NCI-H774 (cell line): ENCODE results near the gene NRF1.
A peak's percentile ranks its signal among the peaks of the same experiment; 100 is the strongest.
"Not testable (repeated sequence)": the region's sequence is repeated elsewhere in the genome, so short reads cannot be mapped to it uniquely, and the experiment has no call there.

ENCODE experiments used
- DNase-seq: peaks from one replicate; lab custom pipeline; 2025; lab: John Stamatoyannopoulos, UW

Gene NRF1

GRCh38 chr7:129649128-129649690 is 37.7 kb downstream of the NRF1 start:
- DNase-seq, result no peak

- DNase-seq, result no peak
Observed at GRCh38 chr7:129650056-129650758, 38.7 kb downstream of the NRF1 start.

GRCh38 chr7:129652914-129653313 is 41.4 kb downstream of the NRF1 start:
- DNase-seq, result no peak

GRCh38 chr7:129655811-129656210 is 44.3 kb downstream of the NRF1 start:
- DNase-seq, result no peak

GRCh38 chr7:129657363-129657762 is 45.8 kb downstream of the NRF1 start:
- DNase-seq, result no peak

GRCh38 chr7:129659907-129660306 is 48.4 kb downstream of the NRF1 start:
- not testable (repeated sequence) for DNase-seq

GRCh38 chr7:129661645-129662182 is 50.2 kb downstream of the NRF1 start:
- DNase-seq, result no peak

- not testable (repeated sequence) for DNase-seq
Observed at GRCh38 chr7:129663240-129663639, 51.7 kb downstream of the NRF1 start.

GRCh38 chr7:129664029-129665012 is 52.8 kb downstream of the NRF1 start:
- peak; percentile 2 for DNase-seq

- DNase-seq, result no peak
Observed at GRCh38 chr7:129665013-129665401, 53.5 kb downstream of the NRF1 start.

- no peak for DNase-seq
Observed at GRCh38 chr7:129667116-129667515, 55.6 kb downstream of the NRF1 start.

- no peak for DNase-seq
Observed at GRCh38 chr7:129667551-129667950, 56.0 kb downstream of the NRF1 start.

- DNase-seq, result no peak
Observed at GRCh38 chr7:129669901-129670300, 58.4 kb downstream of the NRF1 start.

- no peak for DNase-seq
Observed at GRCh38 chr7:129670656-129671055, 59.1 kb downstream of the NRF1 start.

GRCh38 chr7:129671266-129671665 is 59.7 kb downstream of the NRF1 start:
- no peak for DNase-seq

- not testable (repeated sequence) for DNase-seq
Observed at GRCh38 chr7:129674475-129674874, 63.0 kb downstream of the NRF1 start.

GRCh38 chr7:129675521-129675920 is 64.0 kb downstream of the NRF1 start:
- no peak for DNase-seq

GRCh38 chr7:129676017-129676897 is 64.7 kb downstream of the NRF1 start:
- DNase-seq, result no peak

- DNase-seq, result no peak
Observed at GRCh38 chr7:129677796-129678195, 66.3 kb downstream of the NRF1 start.

- no peak for DNase-seq
Observed at GRCh38 chr7:129678606-129679005, 67.1 kb downstream of the NRF1 start.

- no peak for DNase-seq
Observed at GRCh38 chr7:129680400-129680799, 68.9 kb downstream of the NRF1 start.
